AML-193 (cell line): ENCODE results near the gene CCDC91.
A peak's percentile ranks its signal among the peaks of the same experiment; 100 is the strongest.

Experiments
- DNase-seq, 2 experiments: peaks; one replicate each; lab custom pipeline; 2025; lab: John Stamatoyannopoulos, UW

The CCDC91 gene

DNA sequence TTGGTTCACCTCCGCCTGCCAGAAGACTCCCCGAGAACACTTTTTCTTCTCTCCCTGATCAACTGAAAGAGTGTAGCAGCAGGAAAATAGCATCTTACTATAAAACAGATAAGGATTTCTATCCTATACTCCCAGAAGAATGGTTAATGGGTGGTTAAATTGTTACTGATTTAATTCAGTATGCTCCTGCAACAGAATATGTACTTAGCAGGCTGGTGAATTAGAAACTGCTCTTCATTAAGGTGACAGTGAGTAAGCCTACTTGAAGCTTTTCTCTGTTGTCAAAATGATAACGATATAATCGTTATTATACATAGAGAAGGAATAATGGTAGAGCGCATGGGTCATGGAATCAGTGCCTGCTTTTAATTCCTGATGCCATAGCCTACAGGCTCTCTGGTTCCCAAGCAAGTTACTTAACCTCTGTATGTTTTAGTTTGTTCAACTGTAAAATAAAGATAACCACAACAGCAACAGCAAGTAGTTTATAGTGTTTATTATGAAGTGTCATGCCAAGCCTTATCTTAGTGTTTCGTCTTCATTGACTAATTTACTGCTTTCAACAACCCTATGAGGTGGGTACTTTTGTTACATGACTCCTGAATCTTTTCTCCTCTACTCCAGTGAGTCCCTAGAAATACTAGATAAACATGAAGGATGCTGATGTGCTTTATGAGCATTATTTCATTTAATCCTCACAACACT is 392.6 kb downstream of the CCDC91 start:
- DNase-seq, result no peak

DNA sequence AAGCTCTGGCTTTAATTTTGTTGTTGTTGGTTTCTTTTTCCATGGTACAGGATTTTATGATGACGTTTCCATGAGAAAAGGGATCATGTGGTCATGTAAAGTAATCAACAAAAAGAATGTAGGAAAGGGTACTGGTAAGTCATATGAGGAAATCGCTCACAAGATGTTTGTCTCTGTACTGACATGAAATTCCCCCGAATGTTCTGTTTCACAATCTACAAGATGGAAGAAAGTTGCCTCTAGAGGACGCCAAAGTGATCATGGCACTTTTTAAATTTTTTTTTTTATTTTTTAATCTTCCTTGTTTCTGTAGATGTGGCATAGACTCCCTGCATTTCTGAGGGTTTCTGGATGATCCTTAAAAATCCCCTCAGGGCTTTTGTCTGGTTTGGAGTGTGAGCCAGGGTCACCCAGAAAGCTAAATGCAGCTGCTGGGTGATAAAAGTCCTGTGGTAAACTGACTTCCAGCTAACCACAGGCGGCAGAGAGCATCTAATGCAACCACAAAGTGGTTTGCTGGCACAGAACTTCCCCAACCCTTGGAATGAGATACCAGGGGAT is 393.5 kb downstream of the CCDC91 start:
- peak; percentile 77 to 82 for DNase-seq

DNA sequence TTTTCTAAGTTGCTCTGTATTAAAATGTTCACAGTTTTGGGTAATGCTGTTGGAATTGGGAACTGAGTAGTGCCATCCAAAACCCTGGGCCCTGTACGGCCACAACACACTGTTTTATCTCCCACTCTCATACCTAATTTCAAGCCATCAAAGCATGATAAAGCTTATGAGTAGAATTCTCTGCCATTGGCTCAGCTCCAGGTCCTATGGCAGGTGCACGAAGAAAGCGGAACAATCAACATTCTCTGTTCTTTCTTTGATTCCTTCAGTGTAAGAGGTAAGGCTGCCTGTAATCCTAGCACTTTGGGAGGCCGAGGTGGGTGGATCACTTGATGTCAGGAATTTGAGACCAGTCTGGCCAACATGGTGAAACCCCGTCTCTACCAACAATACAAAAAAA is 394.9 kb downstream of the CCDC91 start:
- no peak for DNase-seq

DNA sequence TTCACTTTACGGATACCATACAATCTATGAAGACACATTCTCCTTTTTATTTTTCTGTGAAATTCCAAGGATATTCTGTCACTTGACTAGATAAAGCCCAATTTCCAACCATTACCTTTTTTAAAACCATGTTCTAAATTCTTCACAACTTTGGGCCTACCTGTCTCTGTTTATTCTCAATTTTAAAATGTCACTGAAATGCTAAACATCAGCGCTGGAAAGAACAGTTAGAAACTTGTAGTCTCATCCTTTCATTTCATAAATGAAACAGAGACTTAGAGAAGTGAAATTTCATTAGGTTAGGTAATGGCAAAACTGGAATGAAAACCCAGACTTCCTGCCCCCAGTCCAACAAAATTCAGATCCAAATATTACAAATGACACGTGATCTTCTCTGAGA is 396.2 kb downstream of the CCDC91 start:
- DNase-seq, result no peak

DNA sequence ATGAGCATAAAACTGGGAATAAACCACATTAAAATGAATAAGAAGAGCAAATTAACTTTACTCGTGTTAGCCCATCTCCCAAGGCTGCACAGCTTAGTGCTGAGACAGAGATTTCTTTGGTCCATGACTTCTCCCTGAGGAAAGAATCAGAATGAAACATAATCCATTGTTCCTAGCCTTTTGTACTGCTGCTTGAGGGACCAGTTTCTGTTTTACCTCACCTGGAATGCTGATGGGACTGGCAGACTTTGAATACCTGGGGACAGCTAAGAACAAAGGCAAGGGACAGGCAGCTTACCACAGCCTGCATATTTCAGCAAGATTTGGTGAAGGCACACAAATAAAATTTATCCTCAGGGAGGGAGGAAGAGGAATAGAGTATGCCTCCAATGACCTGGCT is 401.6 kb downstream of the CCDC91 start:
- no peak for DNase-seq
